A673 (cell line): ENCODE results near the gene HNF1B. TPM values are rescaled to one million over a fixed set of nuclear protein-coding genes. Genes with fewer than 3 reads are reported as not detected.

Experiments used
- BruUV-seq: library from RNA; stranded (reverse); fragments of 400-500 nt; replicated peaks from 2 replicates; lab custom pipeline; 2021; lab: Mats Ljungman, UMichigan
- CTCF ChIA-PET: fragments of 300-600 bp; sonication (Branson Sonifier 250); formaldehyde crosslinking; loops from one replicate; lab custom pipeline; 2022; ENCODE audit warnings: antibody characterized with exemption; lab: Charles Lee
- POLR2A ChIA-PET: fragments of 300-600 bp; sonication (Branson Sonifier 250); formaldehyde crosslinking; loops from one replicate; lab custom pipeline; 2022; ENCODE audit warnings: antibody characterized with exemption; ENCODE audit not compliant: low non-redundant PET; lab: Charles Lee
- DNase-seq: peaks from one replicate; pipeline ENCODE4 v3.0.0-alpha.2; 2015; ENCODE audit warnings: low spot score
- H3K27ac ChIP-seq: fragments of 200-600 bp; sonication (generic); 2 replicates; pipeline ENCODE4 v1.5.1; 2016; ENCODE audit warnings: mixed run types, low read depth, mild to moderate bottlenecking, mixed read lengths, antibody characterized with exemption, low read length; ENCODE audit not compliant: poor library complexity, severe bottlenecking
- H3K27me3 ChIP-seq: fragments of 200-600 bp; sonication (generic); replicated peaks from 2 replicates; pipeline ENCODE4 v1.6.1; 2017; ENCODE audit warnings: mixed run types, low read depth, mild to moderate bottlenecking, mixed read lengths, antibody characterized with exemption, low read length; ENCODE audit not compliant: insufficient read depth, poor library complexity
- H3K36me3 ChIP-seq: fragments of 200-600 bp; sonication (generic); 2 replicates; pipeline ENCODE4 v1.6.1; 2016; ENCODE audit warnings: mixed run types, mild to moderate bottlenecking, mixed read lengths, antibody characterized with exemption, low read length; ENCODE audit not compliant: insufficient read depth, poor library complexity, severe bottlenecking
- H3K4me1 ChIP-seq: fragments of 200-600 bp; sonication (generic); 2 replicates; pipeline ENCODE4 v1.6.1; 2017; ENCODE audit warnings: mixed run types, mild to moderate bottlenecking, mixed read lengths, antibody characterized with exemption, low read length; ENCODE audit not compliant: insufficient read depth, poor library complexity, severe bottlenecking
- H3K4me3 ChIP-seq: fragments of 200-600 bp; sonication (generic); 2 replicates; pipeline ENCODE4 v1.5.1; 2016; ENCODE audit warnings: low read depth, mixed run types, mild to moderate bottlenecking, mixed read lengths, low read length; ENCODE audit not compliant: poor library complexity, severe bottlenecking
- H3K9me3 ChIP-seq: fragments of 200-600 bp; sonication (generic); 2 replicates; pipeline ENCODE4 v1.6.1; 2016; ENCODE audit warnings: mixed run types, low read depth, mild to moderate bottlenecking, mixed read lengths, antibody characterized with exemption, low read length; ENCODE audit not compliant: poor library complexity, severe bottlenecking
- EZH2 ChIP-seq: fragments of 200-600 bp; sonication (generic); IDR thresholded peaks from 2 replicates; pipeline ENCODE4 v1.6.1; 2017; ENCODE audit warnings: borderline replicate concordance, low read depth, mild to moderate bottlenecking, mixed read lengths, antibody characterized with exemption, low read length; ENCODE audit not compliant: poor library complexity, severe bottlenecking
- intact Hi-C: fragments of 100-400 bp; cut with micrococcal nuclease; formaldehyde crosslinking; loops from one replicate; pipeline ENCODE4 v1.10.0; 2022; ENCODE audit not compliant: unreplicated experiment
- total RNA-seq: library from RNA; stranded (reverse); gene quantifications from 2 replicates; pipeline ENCODE4 v1.2.3, GENCODE V29; 2021
- TF ChIP-seq, protein P1 (sequence below): fragments of 300-800, 200-600 bp; sonication (generic); conservative IDR thresholded peaks from 2 replicates; pipeline ENCODE4 v1.5.1; 2017; ENCODE audit warnings: low read depth, mild to moderate bottlenecking, antibody characterized with exemption, low read length, moderate library complexity, mixed read lengths

The HNF1B gene
- total RNA-seq, 1 experiment from 2014 or later: not detected

DNA sequence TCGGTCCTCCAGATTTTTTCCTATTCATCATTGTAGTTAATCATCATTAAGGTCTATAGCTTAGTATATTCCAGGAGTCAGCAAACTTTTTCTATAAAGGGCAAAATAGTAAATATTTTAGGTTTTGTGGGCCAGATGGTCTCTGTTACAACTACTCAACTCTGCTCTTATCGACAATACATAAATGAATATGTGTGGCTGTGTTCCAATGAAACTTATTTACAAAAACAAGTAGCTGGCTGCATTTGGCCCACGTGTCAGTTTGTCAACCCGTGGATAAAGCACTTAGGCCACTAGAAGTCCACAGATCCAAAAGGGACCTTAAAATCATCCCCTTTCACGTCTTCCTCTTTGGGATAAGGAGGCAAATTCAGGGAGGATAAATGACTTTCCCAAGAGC is 5.4 kb upstream of the HNF1B start:
- intact Hi-C loops: no loop called here
- TF ChIP-seq, protein P1, sequence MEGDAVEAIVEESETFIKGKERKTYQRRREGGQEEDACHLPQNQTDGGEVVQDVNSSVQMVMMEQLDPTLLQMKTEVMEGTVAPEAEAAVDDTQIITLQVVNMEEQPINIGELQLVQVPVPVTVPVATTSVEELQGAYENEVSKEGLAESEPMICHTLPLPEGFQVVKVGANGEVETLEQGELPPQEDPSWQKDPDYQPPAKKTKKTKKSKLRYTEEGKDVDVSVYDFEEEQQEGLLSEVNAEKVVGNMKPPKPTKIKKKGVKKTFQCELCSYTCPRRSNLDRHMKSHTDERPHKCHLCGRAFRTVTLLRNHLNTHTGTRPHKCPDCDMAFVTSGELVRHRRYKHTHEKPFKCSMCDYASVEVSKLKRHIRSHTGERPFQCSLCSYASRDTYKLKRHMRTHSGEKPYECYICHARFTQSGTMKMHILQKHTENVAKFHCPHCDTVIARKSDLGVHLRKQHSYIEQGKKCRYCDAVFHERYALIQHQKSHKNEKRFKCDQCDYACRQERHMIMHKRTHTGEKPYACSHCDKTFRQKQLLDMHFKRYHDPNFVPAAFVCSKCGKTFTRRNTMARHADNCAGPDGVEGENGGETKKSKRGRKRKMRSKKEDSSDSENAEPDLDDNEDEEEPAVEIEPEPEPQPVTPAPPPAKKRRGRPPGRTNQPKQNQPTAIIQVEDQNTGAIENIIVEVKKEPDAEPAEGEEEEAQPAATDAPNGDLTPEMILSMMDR: no peak
- no peak for TF ChIP-seq EZH2
- BruUV-seq: no TSS peak
- Histone ChIP-seq H3K9me3 (no peaks in the 10 kb centered on the region), H3K27ac (no peak overlapping the region), H3K27me3 (peaks cover 31% of the 10 kb centered on the region), H3K4me3 (no peak overlapping the region), H3K36me3 (no peaks in the 10 kb centered on the region), H3K4me1 (no peaks in the 10 kb centered on the region)
- CTCF ChIA-PET: no interaction called here
- POLR2A ChIA-PET: no interaction called here
- DNase-seq: no peak

DNA sequence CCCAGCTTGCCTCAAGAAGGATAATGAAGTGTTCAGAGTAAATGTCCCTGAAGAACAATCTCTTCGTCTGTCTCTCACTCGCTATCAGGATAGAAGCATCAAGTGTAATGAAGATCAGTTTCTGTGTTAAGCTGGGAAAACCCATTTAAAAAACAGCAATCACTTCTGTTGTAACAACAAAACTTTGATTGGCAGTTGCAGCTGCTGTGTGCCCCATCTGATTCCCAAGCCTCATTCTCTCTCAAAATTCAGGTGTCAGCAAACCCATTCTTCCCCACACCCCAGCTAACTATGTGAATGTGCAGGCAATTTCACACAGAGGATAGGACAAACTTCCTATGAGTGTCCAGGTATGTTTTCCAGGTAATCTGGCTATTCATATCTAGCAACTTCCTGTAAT is 2.4 kb upstream of the HNF1B start:
- no peak for TF ChIP-seq EZH2
- Histone ChIP-seq H3K36me3 (no peaks in the 10 kb centered on the region), H3K27ac (no peak overlapping the region), H3K4me1 (no peaks in the 10 kb centered on the region), H3K9me3 (no peaks in the 10 kb centered on the region), H3K4me3 (no peak overlapping the region), H3K27me3 (peaks cover 62% of the 10 kb centered on the region)
- ChIA-PET CTCF (no interaction called here), POLR2A (no interaction called here)
- no peak for DNase-seq
- intact Hi-C loops: no loop called here
- BruUV-seq: no TSS peak

DNA sequence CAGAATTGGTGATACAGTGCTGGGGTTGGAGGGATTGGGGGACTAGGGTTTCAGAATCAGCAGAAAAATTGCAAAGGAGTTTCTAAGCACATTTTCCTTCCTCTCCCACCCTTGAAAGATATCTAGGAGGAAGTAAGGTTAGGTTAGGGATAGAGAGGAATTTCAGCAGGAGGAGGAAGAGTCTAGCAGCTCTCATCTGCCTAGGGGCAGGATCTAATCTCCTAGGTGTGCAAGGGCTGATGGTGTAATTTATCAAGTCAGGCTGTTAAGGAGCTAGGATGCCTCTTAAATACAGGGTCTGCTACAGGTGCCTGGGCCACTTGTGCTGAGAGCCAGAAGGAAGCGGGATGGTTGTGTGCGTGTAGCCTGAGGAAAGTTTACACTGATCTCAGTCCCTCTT is 1.8 kb upstream of the HNF1B start:
- TF ChIP-seq, protein P1: no peak
- no peak for TF ChIP-seq EZH2
- Histone ChIP-seq H3K9me3 (no peaks in the 10 kb centered on the region), H3K36me3 (no peaks in the 10 kb centered on the region), H3K4me3 (no peak overlapping the region), H3K27ac (no peak overlapping the region), H3K4me1 (no peaks in the 10 kb centered on the region), H3K27me3 (peaks cover 68% of the 10 kb centered on the region)
- intact Hi-C loops: no loop called here
- BruUV-seq: no TSS peak
- POLR2A ChIA-PET: no interaction called here
- no peak for DNase-seq
- CTCF ChIA-PET: no interaction called here

DNA sequence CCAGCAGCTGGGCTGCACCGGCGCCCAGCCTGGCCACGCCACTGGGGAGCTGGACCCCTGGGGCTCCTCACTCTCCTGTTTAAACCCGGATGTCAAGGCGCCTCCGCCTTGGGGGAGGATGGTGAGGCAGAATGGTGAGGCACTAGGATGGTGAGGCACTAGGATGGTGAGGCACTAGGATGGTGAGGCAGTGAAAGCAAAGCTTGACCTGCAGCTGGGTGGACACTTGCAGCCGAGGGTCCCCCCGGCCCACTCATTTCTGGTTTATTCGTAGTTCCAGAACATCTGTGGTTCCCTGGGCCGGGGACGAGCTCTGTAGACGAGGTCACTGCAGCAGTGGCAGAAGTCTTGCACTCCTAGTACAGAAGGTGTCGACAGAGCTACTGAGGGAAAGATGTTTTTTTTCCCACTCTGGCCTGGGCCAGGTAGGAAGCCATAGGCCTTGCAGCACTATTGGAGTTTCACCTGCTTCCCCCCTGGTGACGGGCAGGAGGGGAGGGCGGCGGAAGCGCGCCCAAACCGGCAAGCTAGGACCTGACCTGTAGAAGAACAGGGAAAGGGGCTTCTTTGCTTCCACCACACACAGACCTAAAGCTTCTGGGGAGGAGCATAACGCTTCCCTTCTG is 1.1 kb upstream of the HNF1B start:
- Histone ChIP-seq H3K4me3 (no peak overlapping the region), H3K27me3 (peaks cover 75% of the 10 kb centered on the region), H3K4me1 (no peaks in the 10 kb centered on the region), H3K36me3 (no peaks in the 10 kb centered on the region), H3K27ac (no peak overlapping the region), H3K9me3 (no peaks in the 10 kb centered on the region)
- intact Hi-C loops: no loop called here
- ChIA-PET CTCF (interaction anchor here (0.5 to 0.6 kb wide), 2 partner anchors 177 to 430 kb away, joined by 4 to 5 read pairs; no protein-coding TSS in a partner anchor), POLR2A (no interaction called here)
- no TSS peak for BruUV-seq
- no peak for TF ChIP-seq EZH2
- TF ChIP-seq, protein P1: no peak
- DNase-seq: no peak
